HepG2 (cell line): ENCODE measurements around the gene DDT. TPM values are rescaled to one million over a fixed set of nuclear protein-coding genes. Genes with fewer than 3 reads are reported as not detected.

Source experiments
- AGO2 ChIP-seq: fragments of 200-400 bp; formaldehyde crosslinking; optimal IDR thresholded peaks from 2 replicates; pipeline ENCODE3; 2017; ENCODE audit warnings: mild to moderate bottlenecking, low read depth, low read length, moderate library complexity
- ATF7 ChIP-seq, 2 experiments: fragments of 450-650 bp in 1 of 2; sonication (generic) in 1 of 2; formaldehyde crosslinking in 1 of 2; IDR thresholded peaks; 2 replicates each; pipeline versions ENCODE4 v1.4.0 to v1.6.1; 2016 to 2020; ENCODE audit warnings: antibody characterized with exemption in 1 of 2, mild to moderate bottlenecking in 1 of 2, missing genetic modification reagents in 1 of 2
- FOXM1 ChIP-seq: sonication (generic); formaldehyde crosslinking; IDR thresholded peaks from 2 replicates; pipeline ENCODE4 v1.5.0; 2020; ENCODE audit warnings: missing genetic modification reagents
- KLF15 ChIP-seq: sonication (generic); formaldehyde crosslinking; IDR thresholded peaks from 2 replicates; pipeline ENCODE4 v1.8.1; 2023; ENCODE audit warnings: borderline replicate concordance, mild to moderate bottlenecking, inconsistent platforms, missing genetic modification reagents, mixed read lengths
- NCOA2 ChIP-seq: sonication (generic); formaldehyde crosslinking; IDR thresholded peaks from 2 replicates; pipeline ENCODE4 v1.8.0; 2022; ENCODE audit warnings: inconsistent platforms
- NFIB ChIP-seq: sonication (generic); formaldehyde crosslinking; IDR thresholded peaks from 2 replicates; pipeline ENCODE4 v1.9.0; 2021; ENCODE audit warnings: missing genetic modification reagents, mild to moderate bottlenecking, borderline replicate concordance
- POLR2A ChIP-seq, 2 experiments: IDR thresholded peaks; 2 replicates each; pipeline ENCODE4 v1.6.1; 2011; ENCODE audit warnings: low read depth in 2 of 2, low read length in 2 of 2, mild to moderate bottlenecking in 1 of 2, moderate library complexity in 1 of 2; ENCODE audit not compliant: insufficient read depth in 1 of 2
- TOE1 ChIP-seq: sonication (generic); formaldehyde crosslinking; IDR thresholded peaks from 2 replicates; pipeline ENCODE4 v1.4.0; 2020; ENCODE audit warnings: mild to moderate bottlenecking, missing genetic modification reagents
- YY1 ChIP-seq: IDR thresholded peaks from 2 replicates; pipeline ENCODE4 v1.6.1; 2011; ENCODE audit warnings: low read length, low read depth, moderate library complexity, mild to moderate bottlenecking; ENCODE audit not compliant: insufficient read depth, insufficient replicate concordance
- ZFP41 ChIP-seq: sonication (generic); formaldehyde crosslinking; IDR thresholded peaks from 2 replicates; pipeline ENCODE4 v1.4.0; 2020; ENCODE audit warnings: mild to moderate bottlenecking, missing genetic modification reagents, borderline replicate concordance
- ZNF224 ChIP-seq: sonication (generic); formaldehyde crosslinking; IDR thresholded peaks from 2 replicates; pipeline ENCODE4 v1.5.0; 2020; ENCODE audit warnings: mild to moderate bottlenecking, missing genetic modification reagents
- ZNF225 ChIP-seq: sonication (generic); formaldehyde crosslinking; IDR thresholded peaks from 2 replicates; pipeline ENCODE4 v1.4.0; 2020; ENCODE audit warnings: mild to moderate bottlenecking, missing genetic modification reagents
- ZNF232 ChIP-seq: sonication (generic); formaldehyde crosslinking; IDR thresholded peaks from 2 replicates; pipeline ENCODE4 v1.4.0; 2020; ENCODE audit warnings: missing genetic modification reagents, borderline replicate concordance
- ZNF652 ChIP-seq: IDR thresholded peaks from 2 replicates; pipeline ENCODE4 v1.6.1; 2016; ENCODE audit warnings: low read depth, borderline replicate concordance
- ZNF83 ChIP-seq: sonication (generic); formaldehyde crosslinking; IDR thresholded peaks from 2 replicates; pipeline ENCODE4 v1.4.0; 2020; ENCODE audit warnings: missing genetic modification reagents, mild to moderate bottlenecking, borderline replicate concordance
- polyA plus RNA-seq, 8 experiments: library from polyadenylated mRNA; depleted of rRNA in 3 of 8; stranded (reverse) in 7 of 8; unstranded in 1 of 8; fragments of >200 nt; fragmentation: Illumina TruSeq in 4 of 8; extraction: Trizol in 4 of 8; gene quantifications; 2 replicates each; pipeline versions ENCODE4 v1.2.1 to v1.2.3, GENCODE V29; 2011 to 2016; ENCODE audit warnings: low read depth in 4 of 8, missing spikeins in 1 of 8, mixed read lengths in 1 of 8; ENCODE audit not compliant: insufficient read depth in 1 of 8
- total RNA-seq, 5 experiments: library from RNA; depleted of rRNA; stranded (reverse); fragments of >200 nt; fragmentation: Illumina TruSeq; extraction: Trizol; gene quantifications; 2 replicates each; pipeline ENCODE4 v1.2.3, GENCODE V29; 2016; ENCODE audit warnings: low read depth in 1 of 5
- TF ChIP-seq, protein P1 (sequence below): sonication (generic); formaldehyde crosslinking; IDR thresholded peaks from 2 replicates; pipeline ENCODE4 v1.5.0; 2020; ENCODE audit warnings: mild to moderate bottlenecking, missing genetic modification reagents
- TF ChIP-seq, protein P2 (sequence below): sonication (generic); formaldehyde crosslinking; conservative IDR thresholded peaks from 2 replicates; pipeline ENCODE4 v1.8.1; 2023; ENCODE audit warnings: missing genetic modification reagents
- TF ChIP-seq, protein P3 (sequence below): sonication (generic); formaldehyde crosslinking; IDR thresholded peaks from 2 replicates; pipeline ENCODE4 v1.9.0; 2022; ENCODE audit warnings: missing genetic modification reagents, mild to moderate bottlenecking, borderline replicate concordance
- TF ChIP-seq, protein P4 (sequence below): sonication (generic); formaldehyde crosslinking; IDR thresholded peaks from 2 replicates; pipeline ENCODE4 v1.5.1; 2020; ENCODE audit warnings: missing genetic modification reagents, mild to moderate bottlenecking, borderline replicate concordance
- TF ChIP-seq, protein P5 (sequence below): sonication (generic); formaldehyde crosslinking; IDR thresholded peaks from 2 replicates; pipeline ENCODE4 v1.4.0; 2020; ENCODE audit warnings: missing genetic modification reagents, mild to moderate bottlenecking, borderline replicate concordance

Gene DDT
- total and polyA plus RNA-seq, 2 of the 13 experiments (the other 11 are each of a cell fraction or from before 2014, with no cell fraction given), result 143 to 181 TPM

DNA sequence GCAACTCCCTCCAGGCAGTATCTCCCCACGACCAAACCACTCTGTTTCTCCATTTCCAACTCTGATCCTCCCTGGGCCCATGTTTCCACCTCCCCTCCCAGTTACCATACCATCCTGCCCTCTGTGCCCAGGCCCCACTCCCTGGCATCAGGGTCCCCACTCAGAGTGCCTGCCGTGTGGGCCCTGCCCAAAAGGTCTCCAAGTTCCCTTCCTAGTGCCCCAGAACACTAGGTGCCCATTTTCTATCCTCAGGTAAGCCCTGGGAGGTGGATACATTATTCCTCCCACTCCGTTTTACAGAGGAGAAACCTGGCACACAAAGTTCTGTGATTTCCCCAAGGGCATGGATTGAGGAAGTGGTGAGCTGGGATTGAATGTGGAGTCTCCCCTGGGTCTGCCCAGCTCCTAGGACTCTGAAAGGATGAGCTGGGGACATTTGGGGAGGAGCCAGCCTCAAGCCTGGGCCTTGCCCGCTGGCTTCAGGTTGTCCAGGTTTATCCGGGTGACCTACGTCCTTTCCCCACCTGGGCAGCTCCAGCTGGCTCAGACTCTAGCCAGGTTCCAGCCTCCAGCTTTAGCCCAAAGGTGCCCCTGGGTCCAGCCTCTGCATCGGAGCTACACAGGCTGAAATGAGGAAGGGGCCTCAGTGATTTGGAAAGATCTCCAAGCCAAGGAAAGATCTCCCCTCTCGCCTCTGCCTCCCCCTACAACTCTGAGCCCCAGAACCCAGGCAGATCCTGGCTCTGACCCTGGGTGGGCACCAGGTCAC, 33.2 kb upstream of the DDT start (continued):
- TF ChIP-seq ATF7 (IDR thresholded peaks at IDR 0.05), result no peak
- TF ChIP-seq ATF7 (CRISPR knock-in tag; IDR thresholded peaks at IDR 0.05), result 0 out of 2 replicates have a peak, but pooled peaks have one; percentile 1
- TF ChIP-seq ZFP41 (CRISPR knock-in tag), result no peak
- TF ChIP-seq KLF15, result no peak
- no peak for TF ChIP-seq NCOA2 (CRISPR knock-in tag)
- no peak for TF ChIP-seq FOXM1 (CRISPR knock-in tag)
- TF ChIP-seq, protein P1, sequence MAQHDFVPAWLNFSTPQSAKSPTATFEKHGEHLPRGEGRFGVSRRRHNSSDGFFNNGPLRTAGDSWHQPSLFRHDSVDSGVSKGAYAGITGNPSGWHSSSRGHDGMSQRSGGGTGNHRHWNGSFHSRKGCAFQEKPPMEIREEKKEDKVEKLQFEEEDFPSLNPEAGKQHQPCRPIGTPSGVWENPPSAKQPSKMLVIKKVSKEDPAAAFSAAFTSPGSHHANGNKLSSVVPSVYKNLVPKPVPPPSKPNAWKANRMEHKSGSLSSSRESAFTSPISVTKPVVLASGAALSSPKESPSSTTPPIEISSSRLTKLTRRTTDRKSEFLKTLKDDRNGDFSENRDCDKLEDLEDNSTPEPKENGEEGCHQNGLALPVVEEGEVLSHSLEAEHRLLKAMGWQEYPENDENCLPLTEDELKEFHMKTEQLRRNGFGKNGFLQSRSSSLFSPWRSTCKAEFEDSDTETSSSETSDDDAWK (CRISPR knock-in tag), result no peak
- no peak for TF ChIP-seq ZNF652 (CRISPR knock-in tag)
- TF ChIP-seq, protein P2, sequence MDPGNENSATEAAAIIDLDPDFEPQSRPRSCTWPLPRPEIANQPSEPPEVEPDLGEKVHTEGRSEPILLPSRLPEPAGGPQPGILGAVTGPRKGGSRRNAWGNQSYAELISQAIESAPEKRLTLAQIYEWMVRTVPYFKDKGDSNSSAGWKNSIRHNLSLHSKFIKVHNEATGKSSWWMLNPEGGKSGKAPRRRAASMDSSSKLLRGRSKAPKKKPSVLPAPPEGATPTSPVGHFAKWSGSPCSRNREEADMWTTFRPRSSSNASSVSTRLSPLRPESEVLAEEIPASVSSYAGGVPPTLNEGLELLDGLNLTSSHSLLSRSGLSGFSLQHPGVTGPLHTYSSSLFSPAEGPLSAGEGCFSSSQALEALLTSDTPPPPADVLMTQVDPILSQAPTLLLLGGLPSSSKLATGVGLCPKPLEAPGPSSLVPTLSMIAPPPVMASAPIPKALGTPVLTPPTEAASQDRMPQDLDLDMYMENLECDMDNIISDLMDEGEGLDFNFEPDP (CRISPR knock-in tag), result no peak
- 0 out of 2 replicates have a peak, but pooled peaks have one; percentile 40 for TF ChIP-seq ZNF224 (CRISPR knock-in tag)
- no peak for TF ChIP-seq YY1
- TF ChIP-seq, protein P3, sequence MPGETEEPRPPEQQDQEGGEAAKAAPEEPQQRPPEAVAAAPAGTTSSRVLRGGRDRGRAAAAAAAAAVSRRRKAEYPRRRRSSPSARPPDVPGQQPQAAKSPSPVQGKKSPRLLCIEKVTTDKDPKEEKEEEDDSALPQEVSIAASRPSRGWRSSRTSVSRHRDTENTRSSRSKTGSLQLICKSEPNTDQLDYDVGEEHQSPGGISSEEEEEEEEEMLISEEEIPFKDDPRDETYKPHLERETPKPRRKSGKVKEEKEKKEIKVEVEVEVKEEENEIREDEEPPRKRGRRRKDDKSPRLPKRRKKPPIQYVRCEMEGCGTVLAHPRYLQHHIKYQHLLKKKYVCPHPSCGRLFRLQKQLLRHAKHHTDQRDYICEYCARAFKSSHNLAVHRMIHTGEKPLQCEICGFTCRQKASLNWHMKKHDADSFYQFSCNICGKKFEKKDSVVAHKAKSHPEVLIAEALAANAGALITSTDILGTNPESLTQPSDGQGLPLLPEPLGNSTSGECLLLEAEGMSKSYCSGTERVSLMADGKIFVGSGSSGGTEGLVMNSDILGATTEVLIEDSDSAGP (CRISPR knock-in tag), result 0 out of 2 replicates have a peak, but pooled peaks have one; percentile 12
- TF ChIP-seq TOE1 (CRISPR knock-in tag), result no peak
- TF ChIP-seq, protein P4, sequence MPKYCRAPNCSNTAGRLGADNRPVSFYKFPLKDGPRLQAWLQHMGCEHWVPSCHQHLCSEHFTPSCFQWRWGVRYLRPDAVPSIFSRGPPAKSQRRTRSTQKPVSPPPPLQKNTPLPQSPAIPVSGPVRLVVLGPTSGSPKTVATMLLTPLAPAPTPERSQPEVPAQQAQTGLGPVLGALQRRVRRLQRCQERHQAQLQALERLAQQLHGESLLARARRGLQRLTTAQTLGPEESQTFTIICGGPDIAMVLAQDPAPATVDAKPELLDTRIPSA (CRISPR knock-in tag), result no peak
- TF ChIP-seq, protein P5, sequence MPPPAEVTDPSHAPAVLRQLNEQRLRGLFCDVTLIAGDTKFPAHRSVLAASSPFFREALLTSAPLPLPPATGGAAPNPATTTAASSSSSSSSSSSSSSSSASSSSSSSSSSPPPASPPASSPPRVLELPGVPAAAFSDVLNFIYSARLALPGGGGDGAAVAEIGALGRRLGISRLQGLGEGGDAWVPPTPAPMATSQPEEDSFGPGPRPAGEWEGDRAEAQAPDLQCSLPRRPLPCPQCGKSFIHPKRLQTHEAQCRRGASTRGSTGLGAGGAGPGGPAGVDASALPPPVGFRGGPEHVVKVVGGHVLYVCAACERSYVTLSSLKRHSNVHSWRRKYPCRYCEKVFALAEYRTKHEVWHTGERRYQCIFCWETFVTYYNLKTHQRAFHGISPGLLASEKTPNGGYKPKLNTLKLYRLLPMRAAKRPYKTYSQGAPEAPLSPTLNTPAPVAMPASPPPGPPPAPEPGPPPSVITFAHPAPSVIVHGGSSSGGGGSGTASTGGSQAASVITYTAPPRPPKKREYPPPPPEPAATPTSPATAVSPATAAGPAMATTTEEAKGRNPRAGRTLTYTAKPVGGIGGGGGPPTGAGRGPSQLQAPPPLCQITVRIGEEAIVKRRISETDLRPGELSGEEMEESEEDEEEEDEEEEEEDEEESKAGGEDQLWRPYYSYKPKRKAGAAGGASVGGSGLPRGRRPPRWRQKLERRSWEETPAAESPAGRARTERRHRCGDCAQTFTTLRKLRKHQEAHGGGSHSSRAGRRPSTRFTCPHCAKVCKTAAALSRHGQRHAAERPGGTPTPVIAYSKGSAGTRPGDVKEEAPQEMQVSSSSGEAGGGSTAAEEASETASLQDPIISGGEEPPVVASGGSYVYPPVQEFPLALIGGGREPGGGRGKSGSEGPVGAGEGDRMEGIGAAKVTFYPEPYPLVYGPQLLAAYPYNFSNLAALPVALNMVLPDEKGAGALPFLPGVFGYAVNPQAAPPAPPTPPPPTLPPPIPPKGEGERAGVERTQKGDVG (CRISPR knock-in tag), result peak; percentile 28; the same call in 1 of the 2 replicates
- no peak for TF ChIP-seq ZNF83 (CRISPR knock-in tag)
- TF ChIP-seq ZNF225 (CRISPR knock-in tag), result no peak
- no peak for TF ChIP-seq ZNF232 (CRISPR knock-in tag)
- peak; percentile 55 for TF ChIP-seq AGO2
- TF ChIP-seq POLR2A (IDR thresholded peaks at IDR 0.05; ENCODE audit: insufficient read depth in 1 of 2, low read depth in 2 of 2, low read length in 2 of 2), result no peak
- 0 out of 2 replicates have a peak, but pooled peaks have one; percentile 24 for TF ChIP-seq NFIB (CRISPR knock-in tag)
